Vagina (tissue), 2 donors: ENCODE measurements around the gene PRMT9.

Experiments used
- CTCF ChIP-seq, 3 experiments: fragments of 450-650 bp in 2 of 3; fragments of 200-600 bp in 1 of 3; sonication (generic) in 1 of 3; IDR thresholded peaks; one replicate each; pipeline ENCODE4 v1.5.1; 2017 to 2019; ENCODE audit warnings: antibody characterized with exemption in 3 of 3, mild to moderate bottlenecking in 2 of 3, moderate library complexity in 2 of 3
- POLR2A ChIP-seq, 2 donors: fragments of 450-650 bp; IDR thresholded peaks; one replicate each; pipeline ENCODE4 v1.6.1; 2017; ENCODE audit warnings: antibody characterized with exemption in 2 of 2, mild to moderate bottlenecking in 2 of 2, moderate library complexity in 2 of 2

DNA sequence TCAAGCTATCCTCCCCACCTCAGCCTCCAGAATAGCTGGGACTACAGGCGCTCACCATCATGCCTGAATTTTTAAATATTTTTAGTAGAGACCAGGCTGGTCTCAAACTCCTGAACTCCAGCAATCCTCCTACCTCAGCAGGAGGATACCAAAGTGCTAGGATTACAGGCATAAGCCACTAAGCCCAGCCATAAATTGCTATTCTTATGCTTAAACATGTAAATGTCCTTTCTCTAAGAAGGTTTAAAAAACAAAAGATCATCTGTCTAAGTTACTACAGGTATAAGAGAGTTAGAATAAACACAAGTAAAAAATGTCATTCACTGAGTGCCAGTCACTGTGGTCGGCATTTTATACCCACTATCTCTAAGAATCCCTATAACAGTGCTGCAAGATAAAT, 28.3 kb downstream of the PRMT9 start:
- TF ChIP-seq CTCF (IDR thresholded peaks at IDR 0.05): no peak
- TF ChIP-seq POLR2A (IDR thresholded peaks at IDR 0.05): no peak
